GF-D8 (cell line): ENCODE measurements around the gene PRMT5.
A peak's percentile ranks its signal among the peaks of the same experiment; 100 is the strongest.

Experiments
- DNase-seq: peaks from one replicate; lab custom pipeline; 2025; lab: John Stamatoyannopoulos, UW

Gene PRMT5

DNA sequence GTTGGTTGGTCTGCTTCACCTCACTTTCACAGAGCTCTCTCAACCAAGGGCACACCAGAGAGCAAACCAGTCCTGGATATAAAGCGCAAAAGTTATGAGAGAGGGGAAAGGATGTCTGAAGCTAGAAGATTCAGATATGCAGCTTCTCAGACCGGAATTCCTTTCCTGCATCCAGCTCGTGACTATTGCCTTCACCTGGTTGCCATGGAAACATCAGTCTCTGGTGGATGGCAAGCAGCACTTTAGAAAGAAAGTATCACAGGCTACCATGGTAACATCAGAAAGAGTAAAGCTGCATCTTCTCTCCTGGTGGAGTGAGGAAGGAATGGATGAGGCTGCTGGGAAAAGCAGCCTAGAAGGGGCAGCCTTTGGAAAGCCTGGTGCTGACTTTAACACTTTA is 32.4 kb downstream of the PRMT5 start:
- DNase-seq: no peak

DNA sequence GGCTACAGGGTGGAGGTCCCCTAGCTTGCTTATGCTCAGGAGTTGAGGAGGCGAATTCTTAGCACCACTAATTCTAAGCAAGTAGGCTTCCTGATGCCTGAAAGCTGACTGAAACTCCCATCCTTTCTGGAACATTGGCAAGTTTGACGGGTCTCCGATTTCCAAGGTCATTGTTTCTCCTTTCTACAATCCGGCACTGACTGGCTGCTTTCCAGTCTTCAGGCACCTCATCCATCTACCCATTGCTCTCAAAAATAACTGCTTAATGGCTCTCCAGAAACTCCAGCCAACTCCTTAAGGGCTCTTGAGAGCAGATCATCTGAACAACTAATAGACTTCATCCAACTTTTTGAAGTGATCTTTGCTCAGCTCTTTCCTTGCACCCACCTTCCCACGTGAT is 32.8 kb downstream of the PRMT5 start:
- DNase-seq: no peak

DNA sequence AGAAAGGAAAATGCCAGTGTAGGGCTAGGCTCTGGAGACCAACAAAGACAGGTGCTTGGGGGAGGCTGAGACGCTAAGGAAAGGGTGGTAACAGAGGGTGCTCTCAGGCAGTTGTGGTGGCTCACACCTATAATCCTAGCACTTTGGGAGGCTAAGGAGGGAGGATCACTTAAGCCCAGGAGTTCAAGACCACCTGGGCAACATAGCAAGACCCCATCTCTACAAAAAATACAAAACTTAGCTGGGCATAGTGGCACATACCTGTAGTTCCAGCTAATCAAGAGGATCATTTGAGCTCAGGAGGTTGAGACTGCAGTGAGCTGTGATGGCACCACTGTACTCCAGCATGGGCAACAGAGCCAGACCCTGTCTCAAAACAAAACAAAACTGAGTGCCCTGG is 33.8 kb downstream of the PRMT5 start:
- DNase-seq: no peak

DNA sequence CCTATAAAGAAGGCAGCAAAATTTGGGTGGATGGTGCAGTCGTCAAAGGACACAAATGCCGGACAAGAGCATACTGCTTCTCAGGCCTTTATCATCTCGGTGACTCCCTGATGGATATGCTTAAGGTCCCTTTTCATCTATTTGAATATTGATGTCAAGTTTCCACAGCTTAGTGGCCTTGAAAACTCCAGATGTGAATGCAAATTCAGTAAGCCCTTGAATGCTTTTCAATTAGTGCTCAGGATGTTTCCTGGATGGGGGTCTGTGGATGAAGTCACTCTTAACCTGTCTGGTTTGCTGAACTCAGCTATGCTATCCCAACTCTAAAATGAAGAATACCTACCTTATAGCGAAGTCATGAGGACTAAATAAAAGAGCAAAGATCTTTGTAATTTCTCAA is 35.5 kb downstream of the PRMT5 start:
- DNase-seq: no peak

DNA sequence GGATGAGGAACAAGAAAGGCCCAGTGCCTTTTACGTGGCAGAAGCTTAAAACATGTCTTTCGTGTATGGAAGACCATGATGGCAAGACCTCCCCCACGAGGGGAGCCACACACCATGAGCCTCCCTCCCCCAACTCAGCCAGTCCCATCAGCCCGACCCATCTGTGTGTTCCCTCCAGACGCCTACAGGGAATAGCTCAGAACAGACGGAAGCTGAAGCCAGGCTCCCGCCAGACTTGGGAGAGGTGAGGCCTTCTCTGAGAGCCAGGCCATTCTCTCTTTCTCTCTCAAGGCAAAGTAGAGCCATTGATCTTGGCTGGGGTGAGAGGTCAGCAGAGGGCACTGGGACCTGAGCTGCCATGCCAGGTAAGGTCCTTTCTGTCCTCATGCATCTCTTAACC is 36.7 kb downstream of the PRMT5 start:
- DNase-seq: no peak

DNA sequence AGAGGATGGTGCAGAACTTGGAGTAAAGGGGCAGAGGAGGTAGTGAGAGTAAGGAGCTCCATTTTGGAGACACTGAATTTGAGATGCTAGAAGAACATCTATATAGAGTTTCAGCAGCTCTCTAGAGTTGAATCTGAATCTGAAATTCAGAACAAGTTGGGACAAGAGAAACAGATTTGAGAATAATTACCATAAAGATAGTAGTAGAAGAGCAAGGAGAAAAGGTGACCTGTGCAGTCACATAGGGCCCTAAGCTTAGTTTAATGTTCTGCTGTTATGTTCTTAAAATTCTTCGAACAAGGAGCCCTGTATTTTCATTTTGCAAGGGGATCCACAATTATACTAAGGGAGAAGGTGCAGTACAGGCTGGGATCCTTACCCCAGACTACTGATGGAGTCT is 38.8 kb downstream of the PRMT5 start:
- no peak for DNase-seq

DNA sequence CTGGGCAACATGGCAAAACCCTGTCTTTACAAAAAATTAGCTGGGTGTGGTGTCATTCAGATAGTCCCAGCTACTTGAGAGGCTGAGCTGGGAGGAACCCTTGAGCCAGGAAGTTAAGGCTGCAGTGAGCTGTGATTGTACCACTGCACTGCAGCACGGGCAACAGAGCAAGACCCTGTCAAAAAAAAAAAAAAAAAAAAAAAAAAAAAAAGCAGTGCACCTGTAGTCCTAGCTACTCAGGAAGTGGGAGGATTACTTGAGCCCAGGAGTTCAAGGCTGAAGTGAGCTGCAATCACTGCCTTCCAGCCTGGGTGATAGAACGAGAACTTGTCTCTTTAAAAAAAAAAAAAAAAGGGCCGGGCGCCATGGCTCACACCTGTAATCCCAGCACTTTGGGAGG is 40.5 kb downstream of the PRMT5 start:
- no peak for DNase-seq

DNA sequence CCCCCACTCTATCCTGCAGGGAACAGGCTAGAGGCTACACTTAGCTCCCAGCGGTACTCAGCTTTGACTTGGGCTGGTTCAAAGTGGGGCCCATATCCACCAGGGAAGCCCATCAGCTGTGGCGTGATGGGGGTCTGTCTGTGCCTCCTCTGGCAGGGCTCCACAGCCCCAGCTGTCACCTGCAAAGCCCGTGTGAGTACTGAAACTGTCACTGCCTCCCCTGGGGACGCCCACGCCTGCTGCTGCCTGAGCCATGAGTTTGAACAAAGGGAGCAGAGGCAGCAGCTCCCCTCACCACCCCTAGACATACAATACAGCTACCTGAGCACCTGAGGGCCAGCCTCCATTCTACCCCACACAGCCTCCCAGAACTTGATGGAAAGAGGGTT is 41.2 kb downstream of the PRMT5 start:
- no peak for DNase-seq

DNA sequence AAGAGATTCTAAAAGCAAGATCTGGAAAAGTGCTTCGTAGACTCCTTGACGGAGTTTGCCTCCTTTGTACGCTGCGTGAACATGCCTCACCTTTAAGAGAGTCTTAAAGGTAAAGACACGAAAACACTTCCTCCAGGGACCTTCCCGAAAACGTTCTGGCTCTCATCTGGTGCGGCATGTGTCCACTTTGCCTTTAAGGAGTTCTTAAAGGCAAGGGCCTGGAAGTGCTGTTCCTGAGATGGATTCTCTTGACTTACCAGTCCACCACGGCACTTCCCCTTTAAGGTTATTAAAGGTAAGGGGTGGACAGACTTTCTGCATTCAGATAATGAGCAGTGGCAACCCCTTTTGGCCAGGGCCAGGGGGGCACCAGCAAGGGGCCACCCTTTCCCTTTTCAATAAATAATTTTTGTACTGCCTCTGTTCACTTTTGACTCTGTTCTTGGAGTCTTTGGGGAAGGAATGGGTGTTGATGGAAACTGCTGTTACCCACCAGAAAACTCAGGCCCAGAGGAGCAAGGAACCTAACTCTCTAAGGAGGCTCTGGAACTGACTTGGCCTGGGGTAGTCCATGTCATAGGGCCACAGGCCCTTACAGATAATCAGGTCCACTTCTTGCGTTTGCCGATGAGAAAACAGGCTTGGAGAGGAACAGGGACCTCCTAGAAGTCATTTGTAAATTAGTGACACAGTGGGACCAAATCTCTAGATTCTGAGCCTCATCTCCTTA is 41.8 kb downstream of the PRMT5 start:
- DNase-seq: no peak

DNA sequence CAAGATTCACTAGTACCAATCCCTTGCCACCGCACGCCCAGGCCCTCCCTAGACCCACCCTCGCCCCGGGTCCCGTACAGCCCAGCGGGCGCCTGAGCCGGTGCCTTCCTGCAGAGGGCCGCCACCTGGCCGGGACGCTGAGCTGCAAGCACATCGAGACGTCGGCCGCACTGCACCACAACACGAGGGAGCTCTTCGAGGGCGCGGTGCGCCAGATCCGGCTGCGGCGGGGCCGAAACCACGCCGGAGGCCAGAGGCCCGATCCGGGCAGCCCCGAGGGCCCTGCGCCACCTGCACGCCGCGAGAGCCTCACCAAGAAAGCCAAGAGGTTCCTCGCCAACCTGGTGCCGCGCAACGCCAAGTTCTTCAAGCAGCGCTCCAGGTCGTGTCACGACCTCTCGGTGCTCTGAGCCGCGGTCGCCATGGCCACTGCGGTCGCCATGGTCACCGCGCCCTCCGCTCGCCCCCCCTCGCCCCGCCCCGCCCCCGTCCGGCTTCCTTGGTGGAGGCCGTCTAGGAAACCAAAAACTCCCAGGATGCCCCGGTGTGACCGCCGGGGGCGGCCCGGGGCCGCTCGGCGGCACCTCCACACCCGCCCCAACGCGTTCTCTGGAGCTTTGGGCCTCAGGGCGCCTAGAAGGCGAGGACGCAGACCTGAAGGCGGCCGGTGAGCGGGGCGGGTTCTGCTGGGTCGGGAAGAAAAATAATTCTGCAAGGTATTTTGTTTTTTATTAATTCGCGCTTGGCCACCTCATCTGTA is 42.5 kb downstream of the PRMT5 start:
- DNase-seq: no peak

DNA sequence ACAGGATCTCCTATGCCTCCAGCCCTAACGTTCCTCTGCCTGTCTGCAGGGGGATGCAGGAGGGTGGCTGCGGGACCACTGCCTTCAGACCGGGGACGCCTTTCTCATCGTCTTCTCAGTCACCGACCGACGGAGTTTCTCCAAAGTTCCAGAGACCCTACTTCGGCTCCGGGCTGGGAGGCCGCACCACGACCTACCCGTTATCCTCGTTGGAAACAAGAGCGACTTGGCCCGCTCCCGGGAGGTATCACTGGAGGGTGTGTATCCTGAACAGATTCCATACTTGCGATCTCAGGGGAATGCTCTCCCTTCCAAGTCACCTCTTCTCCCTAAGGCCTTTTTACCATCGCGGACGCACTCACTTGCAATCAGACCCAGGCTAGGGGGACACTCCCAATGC is 43.2 kb downstream of the PRMT5 start:
- DNase-seq: no peak

DNA sequence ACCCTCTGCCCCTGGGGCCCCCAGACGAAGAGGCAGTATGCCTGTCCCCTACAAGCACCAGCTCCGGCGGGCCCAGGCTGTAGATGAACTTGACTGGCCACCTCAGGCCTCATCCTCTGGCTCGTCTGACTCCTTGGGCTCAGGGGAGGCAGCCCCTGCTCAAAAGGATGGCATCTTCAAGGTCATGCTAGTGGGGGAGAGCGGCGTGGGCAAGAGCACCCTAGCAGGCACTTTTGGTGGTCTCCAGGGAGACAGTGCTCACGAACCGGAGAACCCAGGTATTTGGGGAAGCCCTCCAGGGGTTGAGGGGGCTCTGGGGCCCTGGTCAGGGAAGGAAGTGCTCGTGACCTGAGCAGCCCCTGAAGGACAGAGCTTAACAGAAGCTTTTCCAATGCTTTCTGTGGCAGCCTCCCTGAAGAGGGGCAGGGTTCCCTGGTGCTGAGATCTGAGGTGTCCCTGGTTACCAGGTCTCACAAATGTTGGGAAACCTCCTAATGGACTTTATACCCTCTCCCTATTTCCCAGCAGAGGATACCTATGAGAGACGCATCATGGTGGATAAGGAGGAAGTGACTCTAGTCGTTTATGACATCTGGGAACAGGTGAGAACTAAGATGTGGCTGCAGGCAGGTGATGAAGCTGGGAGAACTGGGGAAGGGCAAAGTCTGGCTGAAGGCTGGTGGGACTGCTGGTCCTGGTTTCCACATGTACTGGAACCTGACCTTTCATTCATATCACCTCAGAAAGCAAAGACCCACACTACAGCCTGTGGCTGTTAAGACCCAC is 44.2 kb downstream of the PRMT5 start:
- no peak for DNase-seq

DNA sequence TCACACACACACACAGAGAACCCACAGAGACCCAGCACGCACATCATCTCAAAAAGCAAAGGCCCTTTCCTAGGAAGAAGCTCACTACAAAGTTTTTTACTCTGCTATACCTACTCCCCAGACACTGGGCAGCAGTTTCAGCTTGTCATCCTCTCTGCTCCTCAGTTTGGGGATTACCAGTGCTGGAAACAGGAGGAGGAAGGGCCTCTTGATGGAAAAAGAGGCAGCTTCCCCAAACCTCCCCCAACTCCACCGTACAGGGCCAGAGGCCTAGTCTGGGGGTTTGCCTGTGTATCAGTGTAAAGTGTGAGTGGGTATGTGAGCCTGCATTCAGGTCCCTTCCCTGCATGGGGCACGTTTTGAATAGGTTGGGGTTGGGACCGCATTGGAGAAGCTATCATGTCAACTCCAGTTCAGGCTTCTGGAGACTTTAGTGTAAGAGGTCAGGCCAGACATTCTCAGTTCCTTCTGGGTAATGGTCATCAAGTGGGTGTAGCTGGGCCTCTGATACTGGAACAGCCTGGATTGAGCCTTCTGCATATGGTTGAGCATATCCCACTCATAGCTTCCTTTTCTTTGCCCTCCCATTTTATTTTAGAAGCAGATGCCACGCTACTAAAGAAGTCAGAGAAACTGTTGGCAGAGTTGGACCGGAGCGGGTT is 45.0 kb downstream of the PRMT5 start:
- DNase-seq: no peak

DNA sequence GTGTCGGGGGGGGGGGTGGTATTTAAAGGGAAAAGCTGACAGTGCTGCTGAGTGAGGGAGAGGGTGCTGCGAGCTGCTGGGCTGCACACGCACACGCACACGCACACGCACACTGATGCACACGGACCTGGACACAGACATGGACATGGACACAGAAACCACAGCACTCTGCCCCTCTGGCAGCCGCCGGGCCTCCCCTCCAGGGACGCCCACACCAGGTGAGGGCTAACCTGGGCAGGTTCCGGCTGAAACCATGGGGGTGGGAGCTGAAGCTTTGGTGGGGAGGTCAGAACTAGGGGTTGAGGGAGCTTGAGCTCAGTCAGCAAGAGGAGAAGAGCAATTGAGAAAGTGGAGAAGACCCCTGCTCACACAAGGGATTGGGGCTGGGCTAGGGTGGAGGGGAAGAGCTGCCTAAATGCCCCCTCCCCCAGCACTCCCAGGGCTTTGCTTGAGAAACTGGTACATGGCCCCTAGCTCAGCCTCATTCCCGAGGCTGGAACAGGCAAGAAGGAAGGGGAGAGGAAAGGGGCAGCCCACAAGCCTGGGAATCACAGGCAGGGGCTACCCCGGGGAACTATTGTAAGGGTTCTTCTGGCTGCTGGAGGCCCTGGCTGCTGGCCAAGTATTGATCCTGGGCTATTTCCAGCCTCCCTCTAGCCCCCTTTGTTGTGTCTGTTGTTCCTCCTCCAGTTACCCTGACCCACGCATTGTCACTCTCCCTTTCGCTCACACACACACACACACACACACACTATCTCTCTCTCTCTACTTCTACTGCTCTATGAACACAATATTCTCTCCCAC is 45.8 kb downstream of the PRMT5 start, which contains the start of gene REM2:
Gene REM2 (plus strand): TSS at position 50 of the 804 bp plus-strand sequence. CDS start 66 bp downstream, at position 116.
- no peak for DNase-seq

DNA sequence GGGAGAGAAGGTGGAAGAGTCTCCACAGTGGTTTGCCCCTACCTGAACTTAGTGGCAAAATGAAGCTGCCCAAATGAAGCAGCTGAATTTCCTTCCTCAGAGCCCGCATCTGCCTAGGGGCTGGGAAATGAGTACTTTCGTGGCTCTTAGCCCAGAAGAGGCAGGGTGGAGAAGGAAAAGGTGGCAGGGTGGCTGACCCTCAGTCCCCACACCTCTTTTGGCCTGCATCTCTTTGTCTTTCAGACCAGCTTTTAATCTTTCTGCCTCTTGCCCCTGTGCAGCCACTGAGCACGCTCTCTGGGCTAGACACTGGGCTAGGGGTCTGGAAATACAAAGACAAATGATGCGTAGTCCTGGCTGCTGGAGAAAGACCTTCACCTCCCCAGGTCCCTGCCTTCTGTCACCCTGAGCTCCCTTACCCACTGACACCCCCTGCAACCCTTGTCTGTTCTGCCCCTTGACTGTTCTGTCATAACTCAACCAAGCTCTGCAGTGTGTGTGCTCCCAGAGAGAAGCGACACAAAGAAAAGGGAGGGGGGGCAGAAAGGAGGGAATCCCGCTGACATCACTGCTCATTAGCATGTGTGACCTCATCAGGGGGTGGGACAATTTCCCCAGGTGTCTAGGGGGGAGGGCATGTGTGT is 46.5 kb downstream of the PRMT5 start:
- no peak for DNase-seq

DNA sequence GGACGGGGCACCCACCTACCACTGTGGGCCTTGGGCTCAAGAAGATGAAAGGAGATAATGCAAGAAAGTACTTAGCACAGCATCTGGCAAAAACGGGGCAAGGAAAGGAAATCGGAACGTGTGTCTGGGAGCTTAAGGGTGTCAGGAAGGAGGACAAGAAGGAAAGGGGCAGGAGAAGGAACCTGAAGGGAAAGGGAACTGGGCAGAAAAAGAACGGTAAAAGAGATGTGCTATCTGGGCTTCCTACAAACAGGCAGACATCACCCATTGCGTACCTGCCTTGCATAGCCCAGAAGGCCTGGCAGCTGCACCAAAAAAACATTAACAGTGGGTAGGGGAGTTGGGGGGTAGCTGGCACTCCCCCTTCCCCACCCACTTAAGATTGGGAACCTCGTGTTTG is 47.1 kb downstream of the PRMT5 start:
- DNase-seq: no peak

DNA sequence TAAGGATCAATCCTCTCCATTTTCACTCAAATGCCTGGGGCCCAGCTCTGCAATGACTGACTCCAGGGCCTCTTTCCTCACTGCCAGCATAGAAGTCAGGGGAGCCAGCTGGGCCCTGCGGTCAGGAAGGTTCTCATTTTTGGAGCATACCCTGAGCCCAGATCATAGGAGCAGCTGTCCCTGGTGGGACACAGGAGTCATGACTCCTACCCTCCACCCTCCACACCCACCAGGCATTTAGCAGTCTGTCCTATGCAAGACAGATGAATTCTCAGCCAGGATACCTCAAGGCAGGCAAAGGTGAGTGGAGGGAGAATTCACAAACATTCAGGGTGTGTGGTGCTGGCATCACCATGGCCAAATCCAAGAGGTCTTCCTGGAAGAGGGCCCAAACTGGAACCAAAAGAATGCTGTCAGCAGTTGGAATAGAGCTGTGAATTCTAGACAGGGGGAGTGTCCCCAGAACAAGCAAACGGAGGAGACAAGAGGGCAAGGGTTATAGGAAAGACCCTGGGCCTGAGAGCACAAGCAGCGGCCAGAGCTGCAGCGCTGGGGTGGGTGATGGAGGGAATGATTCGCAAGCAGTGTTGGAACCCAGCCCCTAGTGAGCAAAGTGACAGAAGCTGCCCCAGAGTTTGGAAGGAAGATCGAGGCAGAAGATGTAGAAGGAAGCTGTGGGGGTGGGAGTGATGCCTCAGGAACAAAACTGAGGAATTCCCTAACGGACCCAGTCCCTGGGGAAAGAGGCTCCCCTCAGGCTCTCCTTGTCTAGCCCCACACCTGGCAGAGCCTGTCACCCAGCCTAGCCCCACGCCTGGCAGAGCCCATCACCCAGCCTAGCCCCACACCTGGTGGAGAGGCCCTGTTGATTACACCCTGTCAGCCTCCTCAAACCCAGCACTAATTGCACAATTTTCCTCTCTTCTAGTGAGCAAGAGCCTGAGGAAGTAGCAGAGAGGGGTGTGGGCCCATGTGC is 50.6 kb downstream of the PRMT5 start:
- DNase-seq: peak; percentile 9

DNA sequence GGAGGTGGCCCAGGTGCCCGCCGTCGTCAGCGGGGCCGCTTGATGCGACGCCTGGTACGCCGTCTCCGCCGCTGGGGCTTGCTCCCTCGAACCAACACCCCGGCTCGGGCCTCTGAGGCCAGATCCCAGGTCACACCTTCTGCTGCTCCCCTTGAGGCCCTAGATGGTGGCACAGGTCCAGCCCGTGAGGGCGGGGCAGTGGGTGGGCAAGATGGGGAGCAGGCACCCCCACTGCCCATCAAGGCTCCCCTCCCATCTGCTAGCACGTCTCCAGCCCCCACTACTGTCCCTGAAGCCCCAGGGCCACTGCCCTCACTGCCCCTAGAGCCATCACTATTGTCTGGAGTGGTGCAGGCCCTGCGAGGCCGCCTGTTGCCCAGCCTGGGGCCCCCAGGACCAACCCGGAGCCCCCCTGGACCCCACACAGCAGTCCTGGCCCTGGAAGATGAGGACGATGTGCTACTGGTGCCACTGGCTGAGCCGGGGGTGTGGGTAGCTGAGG is 52.1 kb downstream of the PRMT5 start:
- DNase-seq: no peak

DNA sequence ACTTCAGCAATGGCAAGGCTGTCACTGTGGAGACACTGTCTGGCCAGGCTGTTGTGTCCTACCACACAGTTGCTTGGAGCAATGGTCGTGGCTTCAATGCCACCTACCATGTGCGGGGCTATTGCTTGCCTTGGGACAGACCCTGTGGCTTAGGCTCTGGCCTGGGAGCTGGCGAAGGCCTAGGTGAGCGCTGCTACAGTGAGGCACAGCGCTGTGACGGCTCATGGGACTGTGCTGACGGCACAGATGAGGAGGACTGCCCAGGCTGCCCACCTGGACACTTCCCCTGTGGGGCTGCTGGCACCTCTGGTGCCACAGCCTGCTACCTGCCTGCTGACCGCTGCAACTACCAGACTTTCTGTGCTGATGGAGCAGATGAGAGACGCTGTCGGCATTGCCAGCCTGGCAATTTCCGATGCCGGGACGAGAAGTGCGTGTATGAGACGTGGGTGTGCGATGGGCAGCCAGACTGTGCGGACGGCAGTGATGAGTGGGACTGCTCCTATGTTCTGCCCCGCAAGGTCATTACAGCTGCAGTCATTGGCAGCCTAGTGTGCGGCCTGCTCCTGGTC is 53.3 kb downstream of the PRMT5 start:
- no peak for DNase-seq
